WTC11 (cell line): Measurements from ENCODE around the gene AMN. TPM values are rescaled to one million over a fixed set of nuclear protein-coding genes. Genes with fewer than 3 reads are reported as not detected.
A peak's percentile ranks its signal among the peaks of the same experiment; 100 is the strongest.

Source experiments
- ATAC-seq: fragments of 200-7000 bp; cut with Tn5 transposase; 2 replicates; pipeline ENCODE4 v1.10.0; 2021; ENCODE audit warnings: mild to moderate bottlenecking, moderate library complexity
- CTCF ChIA-PET: fragments of 300-600 bp; sonication (Branson Sonifier 250); formaldehyde crosslinking; loops from one replicate; lab custom pipeline; 2021; ENCODE audit warnings: antibody characterized with exemption; lab: Charles Lee
- POLR2A ChIA-PET: fragments of 350-600 bp; sonication (Branson Sonifier 250); formaldehyde crosslinking; loops from one replicate; lab custom pipeline; 2021; ENCODE audit warnings: antibody characterized with exemption; lab: Charles Lee
- DNase-seq: peaks from one replicate; pipeline ENCODE4 v3.0.0; 2021; ENCODE audit warnings: low spot score
- H3K27ac Mint-ChIP-seq: 2 replicates; pipeline ENCODE4 v1.8.0; 2021; ENCODE audit warnings: mixed read lengths
- H3K27me3 Mint-ChIP-seq: 2 replicates; pipeline ENCODE4 v1.8.0; 2021; ENCODE audit warnings: low read depth, mild to moderate bottlenecking, moderate library complexity, mixed read lengths
- H3K36me3 Mint-ChIP-seq: 2 replicates; pipeline ENCODE4 v1.8.0; 2021; ENCODE audit warnings: mixed read lengths
- H3K4me1 Mint-ChIP-seq: 2 replicates; pipeline ENCODE4 v1.8.0; 2022; ENCODE audit warnings: mixed read lengths
- H3K4me3 Mint-ChIP-seq: 2 replicates; pipeline ENCODE4 v1.8.0; 2021; ENCODE audit warnings: mild to moderate bottlenecking, moderate library complexity, mixed read lengths
- H3K9me3 Mint-ChIP-seq: 2 replicates; pipeline ENCODE4 v1.8.0; 2021; ENCODE audit warnings: mixed read lengths
- ATF1 ChIP-seq: sonication (generic); formaldehyde crosslinking; IDR thresholded peaks from 2 replicates; pipeline ENCODE4 v1.8.1; 2023; ENCODE audit warnings: mild to moderate bottlenecking, moderate library complexity, missing genetic modification reagents
- CREB1 ChIP-seq: sonication (generic); formaldehyde crosslinking; IDR thresholded peaks from 2 replicates; pipeline ENCODE4 v1.8.0; 2023; ENCODE audit warnings: mild to moderate bottlenecking, missing genetic modification reagents
- FOXK1 ChIP-seq: sonication (generic); formaldehyde crosslinking; IDR thresholded peaks from 2 replicates; pipeline ENCODE4 v1.8.0; 2022; ENCODE audit warnings: mild to moderate bottlenecking, moderate library complexity, missing genetic modification reagents
- FOXP1 ChIP-seq: sonication (generic); formaldehyde crosslinking; IDR thresholded peaks from 2 replicates; pipeline ENCODE4 v1.8.0; 2022; ENCODE audit warnings: missing genetic modification reagents, mild to moderate bottlenecking, moderate library complexity, borderline replicate concordance
- IRF2 ChIP-seq: sonication (generic); formaldehyde crosslinking; IDR thresholded peaks from 2 replicates; pipeline ENCODE4 v1.8.0; 2022; ENCODE audit warnings: low read depth, missing genetic modification reagents, borderline replicate concordance
- KAT7 ChIP-seq: sonication (generic); formaldehyde crosslinking; IDR thresholded peaks from 2 replicates; pipeline ENCODE4 v1.8.1; 2023; ENCODE audit warnings: missing genetic modification reagents, mild to moderate bottlenecking, borderline replicate concordance
- NFYB ChIP-seq: sonication (generic); formaldehyde crosslinking; conservative IDR thresholded peaks from 2 replicates; pipeline ENCODE4 v1.8.0; 2022; ENCODE audit warnings: low read depth, missing genetic modification reagents
- NR3C1 ChIP-seq: sonication (generic); formaldehyde crosslinking; conservative IDR thresholded peaks from 2 replicates; pipeline ENCODE4 v1.8.1; 2023; ENCODE audit warnings: low read depth, mild to moderate bottlenecking, missing genetic modification reagents
- RORB ChIP-seq: fragments of 250-450 bp; sonication (Bioruptor Pico); IDR thresholded peaks from 2 replicates; pipeline ENCODE4 v1.9.0; 2021; ENCODE audit warnings: mild to moderate bottlenecking
- SMAD4 ChIP-seq: sonication (generic); formaldehyde crosslinking; IDR thresholded peaks from 2 replicates; pipeline ENCODE4 v1.8.0; 2022; ENCODE audit warnings: mild to moderate bottlenecking, missing genetic modification reagents
- SOX15 ChIP-seq: fragments of 250-450 bp; sonication (Bioruptor Pico); IDR thresholded peaks from 2 replicates; pipeline ENCODE4 v1.9.0; 2021; ENCODE audit warnings: mild to moderate bottlenecking
- SP1 ChIP-seq: sonication (generic); formaldehyde crosslinking; conservative IDR thresholded peaks from 2 replicates; pipeline ENCODE4 v1.8.1; 2022; ENCODE audit warnings: missing genetic modification reagents
- TEAD1 ChIP-seq: sonication (generic); formaldehyde crosslinking; IDR thresholded peaks from 2 replicates; pipeline ENCODE4 v1.8.0; 2022; ENCODE audit warnings: mild to moderate bottlenecking, missing genetic modification reagents
- TEAD4 ChIP-seq: sonication (generic); formaldehyde crosslinking; IDR thresholded peaks from 2 replicates; pipeline ENCODE4 v1.8.0; 2022; ENCODE audit warnings: mild to moderate bottlenecking, missing genetic modification reagents
- ZNF219 ChIP-seq: sonication (generic); formaldehyde crosslinking; IDR thresholded peaks from 2 replicates; pipeline ENCODE4 v1.8.0; 2023; ENCODE audit warnings: missing genetic modification reagents, mild to moderate bottlenecking, borderline replicate concordance
- ZNF396 ChIP-seq: fragments of 250-450 bp; sonication (Bioruptor Pico); IDR thresholded peaks from 2 replicates; pipeline ENCODE4 v1.8.0; 2021; ENCODE audit warnings: mild to moderate bottlenecking, moderate library complexity, borderline replicate concordance
- ZNF416 ChIP-seq: fragments of 250-450 bp; sonication (Bioruptor Pico); IDR thresholded peaks from 2 replicates; pipeline ENCODE4 v1.9.0; 2021; ENCODE audit warnings: mild to moderate bottlenecking, inconsistent platforms
- total RNA-seq: library from RNA; stranded (reverse); gene quantifications from 3 replicates; pipeline ENCODE4 v1.2.3, GENCODE V29; 2021
- TF ChIP-seq, protein P1 (sequence below): sonication (generic); formaldehyde crosslinking; IDR thresholded peaks from 2 replicates; pipeline ENCODE4 v1.8.1; 2022; ENCODE audit warnings: low read depth, mild to moderate bottlenecking, moderate library complexity, missing genetic modification reagents, borderline replicate concordance
- TF ChIP-seq, protein P2 (sequence below): sonication (generic); formaldehyde crosslinking; conservative IDR thresholded peaks from 2 replicates; pipeline ENCODE4 v1.8.1; 2023; ENCODE audit warnings: mild to moderate bottlenecking, low read depth, missing genetic modification reagents, moderate library complexity
- TF ChIP-seq, protein P3 (sequence below): sonication (generic); formaldehyde crosslinking; IDR thresholded peaks from 2 replicates; pipeline ENCODE4 v1.8.0; 2023; ENCODE audit warnings: missing genetic modification reagents
- TF ChIP-seq, protein P4 (sequence below): sonication (generic); formaldehyde crosslinking; IDR thresholded peaks from 2 replicates; pipeline ENCODE4 v1.8.1; 2022; ENCODE audit warnings: missing genetic modification reagents, borderline replicate concordance
- TF ChIP-seq, protein P5 (sequence below): fragments of 250-450 bp; sonication (Bioruptor Pico); IDR thresholded peaks from 2 replicates; pipeline ENCODE4 v1.8.0; 2021; ENCODE audit warnings: mild to moderate bottlenecking

Gene AMN
- total RNA-seq, 1 experiment from 2014 or later: 2.8 TPM

DNA sequence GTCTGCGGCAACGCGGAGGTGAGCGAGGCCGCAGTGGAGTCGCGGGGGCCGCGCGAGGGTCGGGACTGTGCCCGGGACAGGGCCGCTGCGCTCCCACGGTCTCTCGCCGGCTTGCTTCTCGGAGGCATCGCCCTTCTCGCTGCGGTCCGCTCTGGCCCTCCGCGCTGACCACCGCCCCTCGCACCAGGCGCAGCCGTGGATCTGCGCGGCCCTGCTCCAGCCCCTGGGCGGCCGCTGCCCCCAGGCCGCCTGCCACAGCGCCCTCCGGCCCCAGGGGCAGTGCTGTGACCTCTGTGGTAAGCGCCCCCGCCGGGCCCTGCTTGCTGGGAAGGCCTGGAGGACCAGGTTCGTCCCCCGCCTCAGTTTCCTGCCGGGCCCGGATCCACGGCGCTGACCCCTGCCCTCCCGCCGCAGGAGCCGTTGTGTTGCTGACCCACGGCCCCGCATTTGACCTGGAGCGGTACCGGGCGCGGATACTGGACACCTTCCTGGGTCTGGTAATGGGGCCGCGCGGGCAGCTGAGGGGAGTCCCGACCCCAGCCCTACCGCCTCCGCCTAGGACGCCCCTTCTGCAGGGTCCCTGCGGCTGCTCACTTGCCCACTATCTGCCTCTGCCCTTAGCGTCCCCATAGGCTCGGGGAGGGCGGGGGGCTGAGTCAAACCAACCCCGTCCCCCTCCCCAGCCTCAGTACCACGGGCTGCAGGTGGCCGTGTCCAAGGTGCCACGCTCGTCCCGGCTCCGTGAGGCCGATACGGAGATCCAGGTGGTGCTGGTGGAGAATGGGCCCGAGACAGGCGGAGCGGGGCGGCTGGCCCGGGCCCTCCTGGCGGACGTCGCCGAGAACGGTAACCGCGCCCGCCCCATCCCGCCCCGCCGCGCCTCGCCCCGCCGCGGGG lies 7.0 kb downstream of the AMN start:
- TF ChIP-seq ZNF416 (CRISPR knock-in tag) (no peak), ATF1 (CRISPR knock-in tag) (no peak), ZNF219 (CRISPR knock-in tag) (0 out of 2 replicates have a peak, but pooled peaks have one; percentile 18), TEAD1 (no peak), NR3C1 (0 out of 2 replicates have a peak, but pooled peaks have one; percentile 46), IRF2 (0 out of 2 replicates have a peak, but pooled peaks have one; percentile 53)
- TF ChIP-seq, protein P1, sequence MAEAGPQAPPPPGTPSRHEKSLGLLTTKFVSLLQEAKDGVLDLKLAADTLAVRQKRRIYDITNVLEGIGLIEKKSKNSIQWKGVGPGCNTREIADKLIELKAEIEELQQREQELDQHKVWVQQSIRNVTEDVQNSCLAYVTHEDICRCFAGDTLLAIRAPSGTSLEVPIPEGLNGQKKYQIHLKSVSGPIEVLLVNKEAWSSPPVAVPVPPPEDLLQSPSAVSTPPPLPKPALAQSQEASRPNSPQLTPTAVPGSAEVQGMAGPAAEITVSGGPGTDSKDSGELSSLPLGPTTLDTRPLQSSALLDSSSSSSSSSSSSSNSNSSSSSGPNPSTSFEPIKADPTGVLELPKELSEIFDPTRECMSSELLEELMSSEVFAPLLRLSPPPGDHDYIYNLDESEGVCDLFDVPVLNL (CRISPR knock-in tag): peak; percentile 68; the same call in 1 of the 2 replicates
- TF ChIP-seq, all 79 proteins: peak for 4
- Mint-ChIP-seq H3K9me3 (no peaks in the 10 kb centered on the region), H3K4me1 (peaks cover 11% of the 10 kb centered on the region), H3K27me3 (peaks cover 50% of the 10 kb centered on the region), H3K4me3 (peak overlapping the region; percentile 48), H3K27ac (no peak overlapping the region), H3K36me3 (peaks cover 6% of the 10 kb centered on the region)
- no peak for DNase-seq
- POLR2A ChIA-PET: no interaction called here
- CTCF ChIA-PET: no interaction called here
- peak; percentile 4 for ATAC-seq

DNA sequence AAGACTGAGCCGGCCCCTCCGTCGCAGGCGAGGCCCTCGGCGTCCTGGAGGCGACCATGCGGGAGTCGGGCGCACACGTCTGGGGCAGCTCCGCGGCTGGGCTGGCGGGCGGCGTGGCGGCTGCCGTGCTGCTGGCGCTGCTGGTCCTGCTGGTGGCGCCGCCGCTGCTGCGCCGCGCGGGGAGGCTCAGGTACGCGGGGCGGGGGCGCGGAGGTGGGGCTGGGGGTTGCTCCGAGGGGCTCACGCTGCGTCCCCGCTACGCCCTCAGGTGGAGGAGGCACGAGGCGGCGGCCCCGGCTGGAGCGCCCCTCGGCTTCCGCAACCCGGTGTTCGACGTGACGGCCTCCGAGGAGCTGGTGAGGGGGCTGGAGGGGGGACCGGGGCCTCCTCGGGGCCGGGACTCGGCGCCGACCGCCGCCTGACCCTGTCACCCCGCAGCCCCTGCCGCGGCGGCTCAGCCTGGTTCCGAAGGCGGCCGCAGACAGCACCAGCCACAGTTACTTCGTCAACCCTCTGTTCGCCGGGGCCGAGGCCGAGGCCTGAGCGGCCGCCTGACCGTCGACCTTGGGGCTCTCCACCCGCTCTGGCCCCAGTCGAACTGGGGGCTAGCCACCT lies 7.8 kb downstream of the AMN start:
- Mint-ChIP-seq H3K9me3 (no peaks in the 10 kb centered on the region), H3K27ac (no peak overlapping the region), H3K36me3 (peaks cover 10% of the 10 kb centered on the region), H3K27me3 (peaks cover 50% of the 10 kb centered on the region), H3K4me3 (peak overlapping the region; percentile 49), H3K4me1 (peaks cover 11% of the 10 kb centered on the region)
- DNase-seq (peak; percentile 70), ATAC-seq (peak; percentile 26)
- ChIA-PET POLR2A (no interaction called here), CTCF (interaction anchor here (0.7 to 1.7 kb wide), 4 partner anchors 20 to 1897 kb away, joined by 3 to 7 read pairs (median 5); no protein-coding TSS in a partner anchor)
- TF ChIP-seq CREB1 (CRISPR knock-in tag): no peak
- TF ChIP-seq, protein P2, sequence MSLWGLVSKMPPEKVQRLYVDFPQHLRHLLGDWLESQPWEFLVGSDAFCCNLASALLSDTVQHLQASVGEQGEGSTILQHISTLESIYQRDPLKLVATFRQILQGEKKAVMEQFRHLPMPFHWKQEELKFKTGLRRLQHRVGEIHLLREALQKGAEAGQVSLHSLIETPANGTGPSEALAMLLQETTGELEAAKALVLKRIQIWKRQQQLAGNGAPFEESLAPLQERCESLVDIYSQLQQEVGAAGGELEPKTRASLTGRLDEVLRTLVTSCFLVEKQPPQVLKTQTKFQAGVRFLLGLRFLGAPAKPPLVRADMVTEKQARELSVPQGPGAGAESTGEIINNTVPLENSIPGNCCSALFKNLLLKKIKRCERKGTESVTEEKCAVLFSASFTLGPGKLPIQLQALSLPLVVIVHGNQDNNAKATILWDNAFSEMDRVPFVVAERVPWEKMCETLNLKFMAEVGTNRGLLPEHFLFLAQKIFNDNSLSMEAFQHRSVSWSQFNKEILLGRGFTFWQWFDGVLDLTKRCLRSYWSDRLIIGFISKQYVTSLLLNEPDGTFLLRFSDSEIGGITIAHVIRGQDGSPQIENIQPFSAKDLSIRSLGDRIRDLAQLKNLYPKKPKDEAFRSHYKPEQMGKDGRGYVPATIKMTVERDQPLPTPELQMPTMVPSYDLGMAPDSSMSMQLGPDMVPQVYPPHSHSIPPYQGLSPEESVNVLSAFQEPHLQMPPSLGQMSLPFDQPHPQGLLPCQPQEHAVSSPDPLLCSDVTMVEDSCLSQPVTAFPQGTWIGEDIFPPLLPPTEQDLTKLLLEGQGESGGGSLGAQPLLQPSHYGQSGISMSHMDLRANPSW (CRISPR knock-in tag): no peak
- 0 out of 2 replicates have a peak, but pooled peaks have one; percentile 51 for TF ChIP-seq FOXP1
- no peak for TF ChIP-seq ZNF396 (CRISPR knock-in tag)
- TF ChIP-seq SMAD4 (CRISPR knock-in tag): no peak
- TF ChIP-seq, protein P3, sequence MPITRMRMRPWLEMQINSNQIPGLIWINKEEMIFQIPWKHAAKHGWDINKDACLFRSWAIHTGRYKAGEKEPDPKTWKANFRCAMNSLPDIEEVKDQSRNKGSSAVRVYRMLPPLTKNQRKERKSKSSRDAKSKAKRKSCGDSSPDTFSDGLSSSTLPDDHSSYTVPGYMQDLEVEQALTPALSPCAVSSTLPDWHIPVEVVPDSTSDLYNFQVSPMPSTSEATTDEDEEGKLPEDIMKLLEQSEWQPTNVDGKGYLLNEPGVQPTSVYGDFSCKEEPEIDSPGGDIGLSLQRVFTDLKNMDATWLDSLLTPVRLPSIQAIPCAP: no peak
- TF ChIP-seq, protein P4, sequence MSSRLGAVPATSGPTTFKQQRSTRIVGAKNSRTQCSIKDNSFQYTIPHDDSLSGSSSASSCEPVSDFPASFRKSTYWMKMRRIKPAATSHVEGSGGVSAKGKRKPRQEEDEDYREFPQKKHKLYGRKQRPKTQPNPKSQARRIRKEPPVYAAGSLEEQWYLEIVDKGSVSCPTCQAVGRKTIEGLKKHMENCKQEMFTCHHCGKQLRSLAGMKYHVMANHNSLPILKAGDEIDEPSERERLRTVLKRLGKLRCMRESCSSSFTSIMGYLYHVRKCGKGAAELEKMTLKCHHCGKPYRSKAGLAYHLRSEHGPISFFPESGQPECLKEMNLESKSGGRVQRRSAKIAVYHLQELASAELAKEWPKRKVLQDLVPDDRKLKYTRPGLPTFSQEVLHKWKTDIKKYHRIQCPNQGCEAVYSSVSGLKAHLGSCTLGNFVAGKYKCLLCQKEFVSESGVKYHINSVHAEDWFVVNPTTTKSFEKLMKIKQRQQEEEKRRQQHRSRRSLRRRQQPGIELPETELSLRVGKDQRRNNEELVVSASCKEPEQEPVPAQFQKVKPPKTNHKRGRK (CRISPR knock-in tag): no peak
- TF ChIP-seq ZNF219 (CRISPR knock-in tag): 0 out of 2 replicates have a peak, but pooled peaks have one; percentile 7
- TF ChIP-seq TEAD4: no peak
- TF ChIP-seq SOX15: no peak
- TF ChIP-seq FOXK1: no peak
- no peak for TF ChIP-seq NFYB (CRISPR knock-in tag)
- no peak for TF ChIP-seq KAT7 (CRISPR knock-in tag)
- TF ChIP-seq, protein P5, sequence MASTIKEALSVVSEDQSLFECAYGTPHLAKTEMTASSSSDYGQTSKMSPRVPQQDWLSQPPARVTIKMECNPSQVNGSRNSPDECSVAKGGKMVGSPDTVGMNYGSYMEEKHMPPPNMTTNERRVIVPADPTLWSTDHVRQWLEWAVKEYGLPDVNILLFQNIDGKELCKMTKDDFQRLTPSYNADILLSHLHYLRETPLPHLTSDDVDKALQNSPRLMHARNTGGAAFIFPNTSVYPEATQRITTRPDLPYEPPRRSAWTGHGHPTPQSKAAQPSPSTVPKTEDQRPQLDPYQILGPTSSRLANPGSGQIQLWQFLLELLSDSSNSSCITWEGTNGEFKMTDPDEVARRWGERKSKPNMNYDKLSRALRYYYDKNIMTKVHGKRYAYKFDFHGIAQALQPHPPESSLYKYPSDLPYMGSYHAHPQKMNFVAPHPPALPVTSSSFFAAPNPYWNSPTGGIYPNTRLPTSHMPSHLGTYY (CRISPR knock-in tag): no peak
- TF ChIP-seq RORB: no peak
- TF ChIP-seq SP1 (CRISPR knock-in tag): no peak
